IMR-90 (cell line): ENCODE measurements around the gene PPP6R3. TPM values are rescaled to one million over a fixed set of nuclear protein-coding genes. Genes with fewer than 3 reads are reported as not detected.

Source experiments
- ATAC-seq: fragments of 200-7000 bp; cut with Tn5 transposase; 2 replicates; pipeline ENCODE4 v1.9.1; 2020; ENCODE audit warnings: low read depth, mild to moderate bottlenecking, moderate library complexity
- BruUV-seq: library from RNA; stranded (reverse); fragments of 400-500 nt; replicated peaks from 2 replicates; lab custom pipeline; 2021; lab: Mats Ljungman, UMichigan
- CTCF ChIA-PET: fragments of 300-600 bp; formaldehyde crosslinking; extraction: SDS; loops from one replicate; lab custom pipeline; 2021; ENCODE audit warnings: antibody characterized with exemption; lab: Yijun Ruan, JAX
- POLR2A ChIA-PET: fragments of 300-600 bp; sonication (Branson Sonifier 250); formaldehyde crosslinking; loops from one replicate; lab custom pipeline; 2022; ENCODE audit warnings: antibody characterized with exemption; ENCODE audit not compliant: unreplicated experiment; lab: Charles Lee
- DNase-seq: peaks from one replicate; pipeline ENCODE4 v3.0.0; 2013
- H2AFZ ChIP-seq: replicated peaks from 2 replicates; pipeline ENCODE3; 2013; ENCODE audit warnings: low read length, mild to moderate bottlenecking; ENCODE audit not compliant: poor library complexity
- H2AK5ac ChIP-seq: 2 replicates; pipeline ENCODE4 v1.6.1; 2013; ENCODE audit warnings: low read depth, low read length, inconsistent platforms
- H2AK9ac ChIP-seq: replicated peaks from 2 replicates; pipeline ENCODE3; 2013; ENCODE audit warnings: mild to moderate bottlenecking, low read depth, low read length, moderate library complexity; ENCODE audit not compliant: poor library complexity
- H2BK120ac ChIP-seq: 2 replicates; pipeline ENCODE4 v1.6.1; 2013; ENCODE audit warnings: low read depth, low read length, inconsistent platforms
- H2BK15ac ChIP-seq: 3 replicates; pipeline ENCODE4 v1.6.1; 2013; ENCODE audit warnings: low read depth, low read length, inconsistent platforms
- H2BK20ac ChIP-seq: 2 replicates; pipeline ENCODE4 v1.6.1; 2013; ENCODE audit warnings: low read depth, mild to moderate bottlenecking, inconsistent platforms, low read length, moderate library complexity
- H2BK5ac ChIP-seq: 2 replicates; pipeline ENCODE4 v1.6.1; 2013; ENCODE audit warnings: mild to moderate bottlenecking, low read depth, low read length, inconsistent platforms; ENCODE audit not compliant: poor library complexity, severe bottlenecking
- H3K14ac ChIP-seq: replicated peaks from 2 replicates; pipeline ENCODE4 v1.6.1; 2013; ENCODE audit warnings: low read depth, low read length, inconsistent platforms
- H3K18ac ChIP-seq: 2 replicates; pipeline ENCODE4 v1.6.1; 2013; ENCODE audit warnings: low read depth, low read length, control low read depth
- H3K23ac ChIP-seq: 2 replicates; pipeline ENCODE4 v1.6.1; 2013; ENCODE audit warnings: low read depth, low read length, inconsistent platforms
- H3K27ac ChIP-seq: 2 replicates; pipeline ENCODE4 v1.5.1; 2013; ENCODE audit warnings: mild to moderate bottlenecking, control low read depth, low read length; ENCODE audit not compliant: insufficient read depth
- H3K27me3 ChIP-seq: 2 replicates; pipeline ENCODE4 v1.6.1; 2013; ENCODE audit warnings: low read length; ENCODE audit not compliant: control insufficient read depth, insufficient read depth
- H3K36me3 ChIP-seq: 2 replicates; pipeline ENCODE4 v1.6.1; 2013; ENCODE audit warnings: low read length, mixed read lengths; ENCODE audit not compliant: control insufficient read depth, insufficient read depth
- H3K4ac ChIP-seq: 2 replicates; pipeline ENCODE4 v1.6.1; 2013; ENCODE audit warnings: low read depth, low read length, inconsistent platforms
- H3K4me1 ChIP-seq: 2 replicates; pipeline ENCODE4 v1.6.1; 2013; ENCODE audit warnings: low read length, mixed read lengths; ENCODE audit not compliant: control insufficient read depth, insufficient read depth
- H3K4me2 ChIP-seq: 2 replicates; pipeline ENCODE4 v1.6.1; 2013; ENCODE audit warnings: low read depth, mild to moderate bottlenecking, control low read depth, low read length, moderate library complexity
- H3K4me3 ChIP-seq: 2 replicates; pipeline ENCODE4 v1.5.1; 2013; ENCODE audit warnings: low read depth, mild to moderate bottlenecking, control low read depth, low read length, moderate library complexity; ENCODE audit not compliant: insufficient read depth
- H3K56ac ChIP-seq: 2 replicates; pipeline ENCODE4 v1.6.1; 2013; ENCODE audit warnings: low read length, inconsistent platforms; ENCODE audit not compliant: insufficient read depth; ENCODE audit errors: extremely low read depth
- H3K79me1 ChIP-seq, 2 experiments: 2 replicates each; pipeline ENCODE4 v1.6.1; 2013; ENCODE audit warnings: low read length in 2 of 2, inconsistent platforms in 1 of 2, low read depth in 1 of 2
- H3K9ac ChIP-seq: 2 replicates; pipeline ENCODE4 v1.6.1; 2013; ENCODE audit warnings: low read depth, low read length, control low read depth
- H3K9me1 ChIP-seq: 2 replicates; pipeline ENCODE4 v1.6.1; 2013; ENCODE audit warnings: low read length, inconsistent platforms; ENCODE audit not compliant: insufficient read depth
- H3K9me3 ChIP-seq: 2 replicates; pipeline ENCODE4 v1.6.1; 2013; ENCODE audit warnings: low read length; ENCODE audit not compliant: control insufficient read depth, insufficient read depth
- H4K20me1 ChIP-seq: 2 replicates; pipeline ENCODE4 v1.6.1; 2013; ENCODE audit warnings: low read length, inconsistent platforms; ENCODE audit not compliant: insufficient read depth
- H4K5ac ChIP-seq: 2 replicates; pipeline ENCODE4 v1.6.1; 2013; ENCODE audit warnings: mild to moderate bottlenecking, low read depth, low read length, control low read depth
- H4K8ac ChIP-seq, 2 experiments: 2 replicates each; pipeline ENCODE4 v1.6.1; 2013; ENCODE audit warnings: low read depth in 2 of 2, low read length in 2 of 2, control low read depth in 1 of 2, inconsistent platforms in 1 of 2
- H4K91ac ChIP-seq: 2 replicates; pipeline ENCODE4 v1.6.1; 2013; ENCODE audit warnings: low read depth, low read length, inconsistent platforms; ENCODE audit not compliant: insufficient read depth
- CHD1 ChIP-seq: IDR thresholded peaks from 2 replicates; pipeline ENCODE4 v1.6.1; 2012; ENCODE audit warnings: low read depth, low read length, improper control_type of control experiment
- CTCF ChIP-seq: conservative IDR thresholded peaks from 2 replicates; pipeline ENCODE4 v1.5.1; 2012; ENCODE audit warnings: mild to moderate bottlenecking, low read depth, low read length, improper control_type of control experiment
- MAFK ChIP-seq: IDR thresholded peaks from 2 replicates; pipeline ENCODE4 v1.6.1; 2012; ENCODE audit warnings: low read depth, low read length, improper control_type of control experiment
- RAD21 ChIP-seq: IDR thresholded peaks from 2 replicates; pipeline ENCODE4 v1.6.1; 2012; ENCODE audit warnings: low read length, improper control_type of control experiment
- SMC3 ChIP-seq: fragments of 150-350 bp; IDR thresholded peaks from 2 replicates; pipeline ENCODE4 v1.6.1; 2016; ENCODE audit warnings: low read depth, mild to moderate bottlenecking, antibody characterized with exemption, low read length, moderate library complexity
- WGBS, 2 experiments: methylation state at CpG; one replicate each; pipeline versions ENCODE4 v1.1.5 to v1.1.7; 2013; ENCODE audit warnings: missing lambda C conversion rate in 2 of 2; ENCODE audit not compliant: insufficient read length in 1 of 2; ENCODE audit errors: extremely low coverage in 2 of 2; 5-methylcytosine and 5-hydroxymethylcytosine counted together
- dilution Hi-C: fragments of 300-500 bp; cut with HindIII; formaldehyde crosslinking; loops from one replicate; pipeline ENCODE4 v1.14.3; 2018; ENCODE audit warnings: low sequenced_read_pairs; ENCODE audit not compliant: unreplicated experiment
- in situ Hi-C: fragments of 300-500 bp; cut with MboI; formaldehyde crosslinking; loops from 3 replicates; pipeline ENCODE4 v1.14.3; 2019; ENCODE audit warnings: low sequenced_read_pairs, inconsistent platforms, mixed read lengths
- intact Hi-C: fragments of 100-400 bp; cut with micrococcal nuclease; formaldehyde crosslinking; loops from 2 replicates; pipeline ENCODE4 v1.10.0; 2022
- polyA plus RNA-seq, 3 experiments: library from polyadenylated mRNA; depleted of rRNA; stranded (reverse); fragments of >200 nt; gene quantifications; 2 replicates each; pipeline ENCODE4 v1.2.3, GENCODE V29; 2012; ENCODE audit warnings: low replicate concordance in 1 of 3
- total RNA-seq: library from RNA; depleted of rRNA; stranded (reverse); fragments of >200 nt; gene quantifications from 2 replicates; pipeline ENCODE4 v1.2.3, GENCODE V29; 2012

PPP6R3 gene
- total and polyA plus RNA-seq, 2 of the 4 experiments (the other 2 are of a cell fraction): 29.0 to 123 TPM

GRCh38 chr11:68446046-68446725 is 14.4 kb upstream of the PPP6R3 start (continued):
- TF ChIP-seq MAFK: no peak

- in situ Hi-C loops: no loop called here
Measured at GRCh38 chr11:68447015-68447801, 13.3 kb upstream of the PPP6R3 start.

More at GRCh38 chr11:68447015-68447801, 13.3 kb upstream of the PPP6R3 start:
- H2BK20ac ChIP-seq: no peak overlapping the region
- H3K27ac ChIP-seq: no peak overlapping the region
- intact Hi-C loops: loop anchor here (1.0 to 5.0 kb wide), 4 partner anchors 135 to 238 kb away; partner anchors contain the start of genes C11orf24 and LRP5
- peak overlapping the region in 1 of 2 experiments; percentile 92; a peak in 2 of 4 replicates for H4K8ac ChIP-seq
- no peaks in the 10 kb centered on the region for H4K20me1 ChIP-seq
- peaks cover 17% of the 10 kb centered on the region for H3K36me3 ChIP-seq
- H3K27me3 ChIP-seq: no peaks in the 10 kb centered on the region
- H3K4me2 ChIP-seq: no peak overlapping the region
- DNase-seq (peak; percentile 51), ATAC-seq (peak; percentile 99)
- no peak overlapping the region for H3K4ac ChIP-seq
- H3K9ac ChIP-seq: no peak overlapping the region
- H4K91ac ChIP-seq: 0 out of 2 replicates have a peak overlapping the region, but pooled peaks have one; percentile 10
- WGBS, 2 experiments: 59% methylated on average over 12 of the region's 25 CpGs; no CpG with 5 or more reads in 1 of the 2 experiments
- no peak overlapping the region for H3K23ac ChIP-seq
- no peak overlapping the region for H4K5ac ChIP-seq
- H3K56ac ChIP-seq: no peak overlapping the region
- no peak overlapping the region for H3K4me3 ChIP-seq
- H3K9me1 ChIP-seq: 0 out of 2 replicates have a peak, but pooled peaks cover 8% of the 10 kb centered on the region
- CTCF ChIA-PET: no interaction called here
- TF ChIP-seq RAD21 (peak; percentile 87), CTCF (peak; percentile 93), CHD1 (no peak), SMC3 (peak; percentile 64)
- no TSS peak for BruUV-seq
- H2BK5ac ChIP-seq: no peak overlapping the region
- no peaks in the 10 kb centered on the region for H3K9me3 ChIP-seq
- H2AK9ac ChIP-seq: peak overlapping the region; percentile 87
- POLR2A ChIA-PET: no interaction called here
- H2AFZ ChIP-seq: peak overlapping the region; percentile 72
- no peak overlapping the region for H2BK120ac ChIP-seq
- H2BK15ac ChIP-seq: no peak overlapping the region
- H2AK5ac ChIP-seq: no peak overlapping the region
- dilution Hi-C loops: no loop called here
- no peak overlapping the region for H3K14ac ChIP-seq
- H3K18ac ChIP-seq: no peak overlapping the region
- 0 out of 4 replicates have a peak, but pooled peaks cover 0 to 2% of the 10 kb centered on the region in 2 experiments for H3K79me1 ChIP-seq
- H3K4me1 ChIP-seq: peaks cover 4% of the 10 kb centered on the region; the same call in 1 of the 2 replicates
